Muscle of leg (tissue), 11 donors: ENCODE data around the gene TRIM7. TPM values are rescaled to one million over a fixed set of nuclear protein-coding genes. Genes with fewer than 3 reads are reported as not detected.
"Not testable (repeated sequence)": the region's sequence is repeated elsewhere in the genome, so short reads cannot be mapped to it uniquely, and the experiment has no call there.

ENCODE experiments used
- DNase-seq: peaks from one replicate; pipeline ENCODE4 v3.0.0; 2013
- H3K27ac ChIP-seq: one replicate; pipeline ENCODE4 v1.5.1; 2013; ENCODE audit warnings: mild to moderate bottlenecking, low read length, control low read depth
- H3K27me3 ChIP-seq: one replicate; pipeline ENCODE4 v1.6.1; 2013; ENCODE audit warnings: low read length; ENCODE audit not compliant: control insufficient read depth, insufficient read depth
- H3K36me3 ChIP-seq: one replicate; pipeline ENCODE4 v1.6.1; 2013; ENCODE audit warnings: low read length; ENCODE audit not compliant: control insufficient read depth, insufficient read depth
- H3K4me1 ChIP-seq: one replicate; pipeline ENCODE4 v1.6.1; 2013; ENCODE audit warnings: low read length; ENCODE audit not compliant: control insufficient read depth, insufficient read depth
- H3K4me3 ChIP-seq: one replicate; pipeline ENCODE4 v1.5.1; 2013; ENCODE audit warnings: low read length, control low read depth
- H3K9me3 ChIP-seq: replicated peaks from 2 replicates; pipeline ENCODE4 v1.6.1; 2013; ENCODE audit warnings: low read depth, low read length; ENCODE audit not compliant: control insufficient read depth
- WGBS: methylation state at CpG from one replicate; pipeline ENCODE4 v1.1.5; 2013; ENCODE audit warnings: missing lambda C conversion rate; ENCODE audit not compliant: insufficient coverage; 5-methylcytosine and 5-hydroxymethylcytosine counted together
- polyA plus RNA-seq, 8 donors: library from polyadenylated mRNA; unstranded; fragments of 120-200 nt; gene quantifications; one replicate each; pipeline versions ENCODE4 v1.2.1 to v1.2.3, GENCODE V29; 2013; ENCODE audit warnings: inconsistent platforms in 1 of 8, low replicate concordance in 1 of 8; ENCODE audit not compliant: insufficient read length in 8 of 8, insufficient read depth in 1 of 8
- total RNA-seq: library from RNA; stranded (reverse); fragments of 120-200 nt; gene quantifications from one replicate; pipeline ENCODE4 v1.2.4, GENCODE V29; 2013

Gene TRIM7
- total and polyA plus RNA-seq, 9 donors = 7.7 to 22.0 (median 15.0) TPM

DNA sequence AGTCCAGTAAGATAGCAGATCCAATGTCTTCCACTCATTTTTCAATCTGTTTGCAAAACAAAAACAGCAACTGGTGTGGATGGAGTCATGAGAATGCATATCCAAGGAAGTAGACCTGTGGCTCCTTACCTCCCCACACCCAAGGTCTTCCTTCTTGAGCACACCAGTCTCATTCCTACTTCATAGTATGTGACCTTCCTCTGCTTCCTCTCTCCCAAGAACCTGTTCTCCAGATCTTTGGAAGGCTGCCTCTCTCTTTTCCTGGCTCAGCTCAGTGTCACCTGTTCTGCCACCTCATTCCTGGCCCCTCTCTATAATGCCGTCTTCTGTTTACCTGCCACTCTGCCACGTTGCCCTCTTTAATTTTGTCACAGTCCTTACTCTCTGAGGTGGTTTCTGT is 7.9 kb upstream of the TRIM7 start:
- H3K4me1 ChIP-seq = peaks cover 22% of the 10 kb centered on the region
- DNase-seq = no peak
- no peaks in the 10 kb centered on the region for H3K36me3 ChIP-seq
- H3K27me3 ChIP-seq = peaks cover 16% of the 10 kb centered on the region
- WGBS = no CpG with 5 or more reads among the region's 2 CpGs
- no peak overlapping the region for H3K4me3 ChIP-seq
- H3K9me3 ChIP-seq = no peaks in the 10 kb centered on the region
- H3K27ac ChIP-seq = no peak overlapping the region

DNA sequence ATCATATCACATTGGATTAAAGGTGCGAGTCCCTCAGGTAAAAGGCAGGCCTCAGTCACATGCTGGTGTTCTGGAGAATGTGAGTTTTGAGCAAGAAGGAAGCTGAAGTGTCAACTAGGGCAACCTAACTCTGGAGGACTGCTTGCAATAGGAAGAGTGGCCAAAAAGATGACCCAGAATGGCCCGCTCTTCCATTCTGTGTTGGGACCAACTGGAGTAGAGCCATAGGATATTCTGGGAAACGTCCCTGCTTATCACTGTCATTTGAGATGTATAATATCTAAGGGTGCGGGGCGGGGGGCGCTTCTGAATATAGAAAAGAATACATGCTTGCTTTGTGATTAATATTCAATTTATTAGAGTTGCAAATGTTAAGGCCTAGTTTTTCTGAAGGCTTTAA is 7.1 kb upstream of the TRIM7 start:
- Histone ChIP-seq H3K4me1 (peaks cover 14% of the 10 kb centered on the region), H3K4me3 (no peak overlapping the region), H3K27ac (no peak overlapping the region), H3K9me3 (no peaks in the 10 kb centered on the region), H3K36me3 (no peaks in the 10 kb centered on the region), H3K27me3 (peaks cover 16% of the 10 kb centered on the region)
- WGBS = 71% methylated on average over 1 of the region's 6 CpGs
- DNase-seq = no peak

GRCh38 chr5:181211208-181211607 is 6.2 kb upstream of the TRIM7 start:
- 34% methylated on average over 5 of the region's 7 CpGs for WGBS
- peaks cover 9% of the 10 kb centered on the region for H3K27me3 ChIP-seq
- no peak for DNase-seq
- H3K4me1 ChIP-seq = peaks cover 15% of the 10 kb centered on the region
- no peak overlapping the region for H3K27ac ChIP-seq
- no peaks in the 10 kb centered on the region for H3K36me3 ChIP-seq
- no peaks in the 10 kb centered on the region for H3K9me3 ChIP-seq
- no peak overlapping the region for H3K4me3 ChIP-seq

GRCh38 chr5:181210698-181211097 is 5.7 kb upstream of the TRIM7 start:
- not testable (repeated sequence) for H3K27ac ChIP-seq, H3K36me3 ChIP-seq

GRCh38 chr5:181210148-181210547 is 5.2 kb upstream of the TRIM7 start:
- WGBS = 74% methylated on average over 7 of the region's 11 CpGs
- H3K4me1 ChIP-seq = peaks cover 21% of the 10 kb centered on the region
- not testable (repeated sequence) for H3K36me3 ChIP-seq, H3K4me3 ChIP-seq, H3K27ac ChIP-seq, DNase-seq, H3K9me3 ChIP-seq
- H3K27me3 ChIP-seq = peaks cover 15% of the 10 kb centered on the region

More at GRCh38 chr5:181210698-181211097, 5.7 kb upstream of the TRIM7 start:
- WGBS = 62% methylated on average over 7 of the region's 17 CpGs
- H3K4me1 ChIP-seq = peaks cover 16% of the 10 kb centered on the region
- not testable (repeated sequence) for H3K27me3 ChIP-seq, DNase-seq, H3K4me3 ChIP-seq, H3K9me3 ChIP-seq

DNA sequence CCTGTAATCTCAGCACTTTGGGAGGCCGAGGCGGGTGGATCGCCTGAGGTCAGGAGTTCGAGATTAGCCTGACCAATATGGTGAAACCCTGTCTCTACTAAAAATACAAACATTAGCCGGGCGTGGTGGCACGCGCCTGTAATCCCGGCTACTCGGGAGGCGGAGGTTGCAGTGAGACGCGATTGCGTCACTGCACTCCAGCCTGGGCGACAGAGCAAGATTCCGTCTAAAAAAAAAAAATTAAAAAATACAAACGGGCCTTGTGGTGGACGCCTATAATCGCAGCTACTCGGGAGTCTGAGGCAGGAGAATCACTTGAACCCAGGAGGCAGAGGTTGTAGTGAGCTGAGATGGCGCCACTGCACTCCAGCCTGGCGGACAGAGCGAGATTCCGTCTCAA is 4.0 kb upstream of the TRIM7 start:
- not testable (repeated sequence) for H3K36me3 ChIP-seq, DNase-seq, H3K9me3 ChIP-seq, H3K4me3 ChIP-seq, H3K27ac ChIP-seq
- 85% methylated on average over 20 of the region's 24 CpGs for WGBS
- Histone ChIP-seq H3K4me1 (peaks cover 24% of the 10 kb centered on the region), H3K27me3 (peaks cover 19% of the 10 kb centered on the region)

DNA sequence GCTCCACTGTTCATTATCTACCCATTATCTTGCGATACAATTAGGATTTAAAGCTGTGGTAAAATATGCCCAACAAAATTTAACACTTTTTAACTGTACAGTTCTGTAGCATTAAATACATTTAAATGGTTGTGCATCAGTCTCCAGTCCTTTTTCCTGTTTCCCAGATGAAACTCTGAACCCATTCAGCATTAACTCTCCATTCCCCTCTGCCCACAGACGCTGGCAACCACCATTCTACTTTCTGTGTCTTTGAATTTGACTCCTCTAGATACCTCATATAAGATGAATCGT is 2.9 kb upstream of the TRIM7 start:
- H3K36me3 ChIP-seq = no peaks in the 10 kb centered on the region
- H3K9me3 ChIP-seq = no peaks in the 10 kb centered on the region
- H3K4me1 ChIP-seq = peaks cover 32% of the 10 kb centered on the region
- H3K4me3 ChIP-seq = no peak overlapping the region
- H3K27me3 ChIP-seq = peaks cover 26% of the 10 kb centered on the region
- no peak overlapping the region for H3K27ac ChIP-seq
- 51% methylated on average over 2 of the region's 3 CpGs for WGBS
- DNase-seq = no peak

- Histone ChIP-seq H3K27ac (peak overlapping the region; percentile 76), H3K4me1 (peaks cover 32% of the 10 kb centered on the region), H3K27me3 (peaks cover 30% of the 10 kb centered on the region), H3K36me3 (no peaks in the 10 kb centered on the region), H3K4me3 (peak overlapping the region; percentile 46), H3K9me3 (no peaks in the 10 kb centered on the region)
- DNase-seq = peak; percentile 92
- WGBS = 2% methylated on average over 10 of the region's 36 CpGs
Measured at GRCh38 chr5:181207214-181207959, 2.4 kb upstream of the TRIM7 start.

- no peaks in the 10 kb centered on the region for H3K36me3 ChIP-seq
- DNase-seq = peak; percentile 48
- H3K9me3 ChIP-seq = no peaks in the 10 kb centered on the region
- peak overlapping the region; percentile 46 for H3K4me3 ChIP-seq
- peak overlapping the region; percentile 87 for H3K27ac ChIP-seq
- H3K27me3 ChIP-seq = peaks cover 44% of the 10 kb centered on the region
- 13% methylated on average over 36 of the region's 37 CpGs for WGBS
- H3K4me1 ChIP-seq = peaks cover 28% of the 10 kb centered on the region
Measured at GRCh38 chr5:181205761-181206649, 1.0 kb upstream of the TRIM7 start.

DNA sequence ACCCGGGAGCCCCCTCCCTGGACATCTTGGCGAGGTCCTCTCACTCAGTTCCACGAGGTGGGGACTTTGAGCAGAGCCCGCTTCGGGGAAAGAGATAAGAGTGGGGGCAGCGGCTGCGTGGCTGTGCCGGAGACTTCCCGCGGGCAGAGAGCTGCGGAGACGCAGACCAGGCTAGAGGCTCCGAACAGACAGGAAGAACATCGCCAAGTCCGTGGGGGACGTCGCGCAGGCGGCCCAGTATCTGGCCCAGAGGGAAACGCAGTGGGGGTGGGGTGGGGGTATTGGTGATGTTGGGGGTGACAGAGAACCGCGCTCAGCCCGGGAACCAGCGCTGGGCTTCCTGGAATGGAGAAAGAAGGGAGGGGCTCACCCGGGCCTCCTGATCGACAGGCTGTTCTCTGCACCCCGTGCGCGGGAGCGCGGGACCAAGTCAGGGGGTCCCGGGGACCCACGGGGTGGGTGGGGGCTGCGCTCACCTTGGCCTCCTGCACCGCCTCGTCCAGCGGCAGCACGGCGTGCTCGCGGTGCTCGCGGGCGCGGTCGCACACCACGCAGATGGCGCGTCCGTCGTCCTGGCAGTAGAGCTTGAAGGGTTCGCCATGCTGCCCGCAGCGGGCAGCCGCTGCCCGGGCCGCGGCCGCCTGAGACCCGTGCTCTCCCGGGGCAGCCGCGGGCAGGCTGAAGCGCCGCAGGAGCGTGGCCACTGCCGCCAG is 727 bp downstream of the TRIM7 start:
- WGBS = under 1% methylated on average over 56 of the region's 67 CpGs
- Histone ChIP-seq H3K27me3 (peaks cover 56% of the 10 kb centered on the region), H3K4me1 (peaks cover 28% of the 10 kb centered on the region), H3K9me3 (no peaks in the 10 kb centered on the region), H3K36me3 (no peaks in the 10 kb centered on the region), H3K27ac (peak overlapping the region; percentile 3), H3K4me3 (peak overlapping the region; percentile 52)
- peak; percentile 39 for DNase-seq
